Fibroblast of gingiva (primary cell): ENCODE data around the gene SNAP25.

Source experiments
- DNase-seq: peaks from one replicate; pipeline ENCODE4 v3.0.0-alpha.2; 2011; ENCODE audit warnings: low read depth

Gene SNAP25

GRCh38 chr20:10332656-10333415 lies 114.2 kb downstream of the SNAP25 start:
- DNase-seq = peak; percentile 97

GRCh38 chr20:10336959-10337729 lies 118.5 kb downstream of the SNAP25 start:
- peak; percentile 65 for DNase-seq

GRCh38 chr20:10338426-10339180 lies 120.0 kb downstream of the SNAP25 start:
- DNase-seq = peak; percentile 58

- no peak for DNase-seq
Measured at GRCh38 chr20:10339609-10340008, 121.0 kb downstream of the SNAP25 start.

GRCh38 chr20:10342152-10342551 lies 123.5 kb downstream of the SNAP25 start:
- DNase-seq = no peak

- no peak for DNase-seq
Measured at GRCh38 chr20:10344953-10345352, 126.3 kb downstream of the SNAP25 start.

GRCh38 chr20:10347086-10347880 lies 128.7 kb downstream of the SNAP25 start:
- no peak for DNase-seq

- DNase-seq = no peak
Measured at GRCh38 chr20:10349118-10349517, 130.5 kb downstream of the SNAP25 start.

- DNase-seq = no peak
Measured at GRCh38 chr20:10350188-10350842, 131.7 kb downstream of the SNAP25 start.

- no peak for DNase-seq
Measured at GRCh38 chr20:10352934-10353824, 134.5 kb downstream of the SNAP25 start.

- no peak for DNase-seq
Measured at GRCh38 chr20:10356628-10357027, 138.0 kb downstream of the SNAP25 start.
